SK-N-SH (cell line): Measurements from ENCODE around the gene ERVFRD-1.

Experiments
- EP300 ChIP-seq, 2 experiments: IDR thresholded peaks; 2 replicates each; pipeline versions ENCODE4 v1.4.0 to v1.6.1; 2012; ENCODE audit warnings: borderline replicate concordance in 1 of 2, low read depth in 1 of 2, low read length in 1 of 2
- GABPA ChIP-seq: IDR thresholded peaks from 2 replicates; pipeline ENCODE4 v1.4.0; 2012; ENCODE audit warnings: low read depth, mild to moderate bottlenecking
- IRF3 ChIP-seq: fragments of 150-350 bp; IDR thresholded peaks from 2 replicates; pipeline ENCODE4 v1.6.1; 2016; ENCODE audit warnings: mild to moderate bottlenecking, low read depth, low read length
- MEF2A ChIP-seq: IDR thresholded peaks from 2 replicates; pipeline ENCODE4 v1.4.0; 2012; ENCODE audit warnings: low read depth, borderline replicate concordance
- MXI1 ChIP-seq: IDR thresholded peaks from 2 replicates; pipeline ENCODE4 v1.6.1; 2012; ENCODE audit warnings: mild to moderate bottlenecking, low read depth, low read length, improper control_type of control experiment
- POLR2AphosphoS5 ChIP-seq: IDR thresholded peaks from 2 replicates; pipeline ENCODE4 v1.6.1; 2012; ENCODE audit warnings: low read depth, low read length
- RFX5 ChIP-seq: IDR thresholded peaks from 2 replicates; pipeline ENCODE4 v1.6.1; 2012; ENCODE audit warnings: mild to moderate bottlenecking, improper control_type of control experiment, low read length
- TAF1 ChIP-seq: IDR thresholded peaks from 2 replicates; pipeline ENCODE4 v1.6.1; 2012; ENCODE audit warnings: low read depth, mild to moderate bottlenecking, low read length, moderate library complexity, borderline replicate concordance
- TEAD4 ChIP-seq: IDR thresholded peaks from 2 replicates; pipeline ENCODE4 v1.4.0; 2012; ENCODE audit warnings: mild to moderate bottlenecking, borderline replicate concordance; ENCODE audit not compliant: insufficient read depth
- USF1 ChIP-seq: IDR thresholded peaks from 2 replicates; pipeline ENCODE4 v1.4.0; 2012; ENCODE audit warnings: low read depth, borderline replicate concordance
- USF2 ChIP-seq: fragments of 150-350 bp; IDR thresholded peaks from 2 replicates; pipeline ENCODE4 v1.6.1; 2017; ENCODE audit warnings: antibody characterized with exemption, low read length, low read depth, borderline replicate concordance
- TF ChIP-seq, protein P1 (sequence below): fragments of 200-600 bp; sonication (generic); IDR thresholded peaks from 2 replicates; pipeline ENCODE4 v1.6.1; 2017; ENCODE audit warnings: antibody characterized with exemption, mild to moderate bottlenecking, moderate library complexity
- TF ChIP-seq, protein P2 (sequence below): IDR thresholded peaks from 2 replicates; pipeline ENCODE4 v1.6.1; 2012; ENCODE audit warnings: mild to moderate bottlenecking, low read depth, low read length, moderate library complexity
- TF ChIP-seq, protein P3 (sequence below): IDR thresholded peaks from 2 replicates; pipeline ENCODE4 v1.4.0; 2012; ENCODE audit warnings: low read depth

DNA sequence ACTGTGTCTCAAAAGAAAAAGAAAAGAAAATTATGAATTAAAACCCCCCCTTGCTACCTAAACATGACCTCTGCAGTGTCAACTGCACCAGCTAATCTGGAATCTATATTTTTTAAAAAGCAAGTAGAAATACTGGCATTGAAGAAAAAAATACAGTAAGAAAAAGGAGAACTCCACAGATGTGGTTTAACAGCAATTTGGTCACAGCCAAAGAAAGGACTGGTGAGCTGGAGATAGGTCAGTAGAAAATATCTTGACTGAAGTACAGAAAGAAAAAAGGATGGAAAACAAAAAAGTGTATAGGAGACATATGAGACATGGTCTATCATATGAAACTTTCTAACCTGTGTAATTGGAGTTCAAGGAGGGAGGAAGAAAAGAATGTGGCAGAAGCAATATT lies 44.1 kb upstream of the ERVFRD-1 start:
- TF ChIP-seq EP300 (IDR thresholded peaks at IDR 0.05; ENCODE audit: borderline replicate concordance in 1 of 2, low read depth in 1 of 2, low read length in 1 of 2): no peak
- TF ChIP-seq TAF1: no peak
- no peak for TF ChIP-seq TEAD4
- TF ChIP-seq, protein P1, sequence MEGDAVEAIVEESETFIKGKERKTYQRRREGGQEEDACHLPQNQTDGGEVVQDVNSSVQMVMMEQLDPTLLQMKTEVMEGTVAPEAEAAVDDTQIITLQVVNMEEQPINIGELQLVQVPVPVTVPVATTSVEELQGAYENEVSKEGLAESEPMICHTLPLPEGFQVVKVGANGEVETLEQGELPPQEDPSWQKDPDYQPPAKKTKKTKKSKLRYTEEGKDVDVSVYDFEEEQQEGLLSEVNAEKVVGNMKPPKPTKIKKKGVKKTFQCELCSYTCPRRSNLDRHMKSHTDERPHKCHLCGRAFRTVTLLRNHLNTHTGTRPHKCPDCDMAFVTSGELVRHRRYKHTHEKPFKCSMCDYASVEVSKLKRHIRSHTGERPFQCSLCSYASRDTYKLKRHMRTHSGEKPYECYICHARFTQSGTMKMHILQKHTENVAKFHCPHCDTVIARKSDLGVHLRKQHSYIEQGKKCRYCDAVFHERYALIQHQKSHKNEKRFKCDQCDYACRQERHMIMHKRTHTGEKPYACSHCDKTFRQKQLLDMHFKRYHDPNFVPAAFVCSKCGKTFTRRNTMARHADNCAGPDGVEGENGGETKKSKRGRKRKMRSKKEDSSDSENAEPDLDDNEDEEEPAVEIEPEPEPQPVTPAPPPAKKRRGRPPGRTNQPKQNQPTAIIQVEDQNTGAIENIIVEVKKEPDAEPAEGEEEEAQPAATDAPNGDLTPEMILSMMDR: no peak
- no peak for TF ChIP-seq POLR2AphosphoS5
- no peak for TF ChIP-seq MEF2A
- TF ChIP-seq RFX5: no peak
- TF ChIP-seq GABPA: no peak
- TF ChIP-seq IRF3: no peak
- TF ChIP-seq USF2: no peak
- TF ChIP-seq USF1: no peak
- TF ChIP-seq, protein P2, sequence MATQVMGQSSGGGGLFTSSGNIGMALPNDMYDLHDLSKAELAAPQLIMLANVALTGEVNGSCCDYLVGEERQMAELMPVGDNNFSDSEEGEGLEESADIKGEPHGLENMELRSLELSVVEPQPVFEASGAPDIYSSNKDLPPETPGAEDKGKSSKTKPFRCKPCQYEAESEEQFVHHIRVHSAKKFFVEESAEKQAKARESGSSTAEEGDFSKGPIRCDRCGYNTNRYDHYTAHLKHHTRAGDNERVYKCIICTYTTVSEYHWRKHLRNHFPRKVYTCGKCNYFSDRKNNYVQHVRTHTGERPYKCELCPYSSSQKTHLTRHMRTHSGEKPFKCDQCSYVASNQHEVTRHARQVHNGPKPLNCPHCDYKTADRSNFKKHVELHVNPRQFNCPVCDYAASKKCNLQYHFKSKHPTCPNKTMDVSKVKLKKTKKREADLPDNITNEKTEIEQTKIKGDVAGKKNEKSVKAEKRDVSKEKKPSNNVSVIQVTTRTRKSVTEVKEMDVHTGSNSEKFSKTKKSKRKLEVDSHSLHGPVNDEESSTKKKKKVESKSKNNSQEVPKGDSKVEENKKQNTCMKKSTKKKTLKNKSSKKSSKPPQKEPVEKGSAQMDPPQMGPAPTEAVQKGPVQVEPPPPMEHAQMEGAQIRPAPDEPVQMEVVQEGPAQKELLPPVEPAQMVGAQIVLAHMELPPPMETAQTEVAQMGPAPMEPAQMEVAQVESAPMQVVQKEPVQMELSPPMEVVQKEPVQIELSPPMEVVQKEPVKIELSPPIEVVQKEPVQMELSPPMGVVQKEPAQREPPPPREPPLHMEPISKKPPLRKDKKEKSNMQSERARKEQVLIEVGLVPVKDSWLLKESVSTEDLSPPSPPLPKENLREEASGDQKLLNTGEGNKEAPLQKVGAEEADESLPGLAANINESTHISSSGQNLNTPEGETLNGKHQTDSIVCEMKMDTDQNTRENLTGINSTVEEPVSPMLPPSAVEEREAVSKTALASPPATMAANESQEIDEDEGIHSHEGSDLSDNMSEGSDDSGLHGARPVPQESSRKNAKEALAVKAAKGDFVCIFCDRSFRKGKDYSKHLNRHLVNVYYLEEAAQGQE: no peak
- no peak for TF ChIP-seq MXI1
- TF ChIP-seq, protein P3, sequence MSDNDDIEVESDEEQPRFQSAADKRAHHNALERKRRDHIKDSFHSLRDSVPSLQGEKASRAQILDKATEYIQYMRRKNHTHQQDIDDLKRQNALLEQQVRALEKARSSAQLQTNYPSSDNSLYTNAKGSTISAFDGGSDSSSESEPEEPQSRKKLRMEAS: no peak
